HCT116 (cell line): ENCODE results near the gene SRPK2.
"Not testable (repeated sequence)": the region's sequence is repeated elsewhere in the genome, so short reads cannot be mapped to it uniquely, and the experiment has no call there.

Experiments used
- ATF3 ChIP-seq: IDR thresholded peaks from 2 replicates; pipeline ENCODE4 v1.6.1; 2012
- CTCF ChIP-seq, 3 experiments: fragments of 200-600 bp in 1 of 3; sonication (generic) in 1 of 3; IDR thresholded peaks in 2 of 3; conservative IDR thresholded peaks in 1 of 3; 2 replicates each; pipeline ENCODE4 v1.5.1; 2012 to 2017; ENCODE audit warnings: low read depth in 2 of 3, low read length in 2 of 3, antibody characterized with exemption in 1 of 3, borderline replicate concordance in 1 of 3, control low read depth in 1 of 3, mild to moderate bottlenecking in 1 of 3, mixed read lengths in 1 of 3, mixed run types in 1 of 3, moderate library complexity in 1 of 3; ENCODE audit not compliant: insufficient read depth in 1 of 3
- ELF1 ChIP-seq: IDR thresholded peaks from 2 replicates; pipeline ENCODE4 v1.6.1; 2012; ENCODE audit warnings: low read depth, borderline replicate concordance
- EZH2 ChIP-seq: fragments of 200-600 bp; sonication (generic); IDR thresholded peaks from 2 replicates; pipeline ENCODE4 v1.6.1; 2017; ENCODE audit warnings: antibody characterized with exemption, mixed run types
- EZH2phosphoT487 ChIP-seq: fragments of 200-600 bp; IDR thresholded peaks from 2 replicates; pipeline ENCODE4 v1.6.1; 2018; ENCODE audit warnings: antibody characterized with exemption, borderline replicate concordance
- POLR2A ChIP-seq: IDR thresholded peaks from 2 replicates; pipeline ENCODE4 v1.7.0; 2011; ENCODE audit warnings: borderline replicate concordance; ENCODE audit not compliant: insufficient read depth, insufficient read length; ENCODE audit errors: extremely low read depth
- POLR2AphosphoS5 ChIP-seq: IDR thresholded peaks from 2 replicates; pipeline ENCODE4 v1.6.1; 2011; ENCODE audit warnings: mild to moderate bottlenecking, low read depth, low read length, moderate library complexity
- RAD21 ChIP-seq: IDR thresholded peaks from 2 replicates; pipeline ENCODE4 v1.6.1; 2012; ENCODE audit warnings: low read depth, mild to moderate bottlenecking
- REST ChIP-seq: IDR thresholded peaks from 2 replicates; pipeline ENCODE4 v1.6.1; 2012; ENCODE audit warnings: low read depth
- SIN3A ChIP-seq: IDR thresholded peaks from 2 replicates; pipeline ENCODE4 v1.6.1; 2012; ENCODE audit warnings: low read depth
- SP1 ChIP-seq: IDR thresholded peaks from 2 replicates; pipeline ENCODE4 v1.6.1; 2012; ENCODE audit warnings: low read depth
- TCF7L2 ChIP-seq: IDR thresholded peaks from 2 replicates; pipeline ENCODE4 v1.7.0; 2011; ENCODE audit warnings: borderline replicate concordance, inconsistent platforms; ENCODE audit not compliant: insufficient read depth, insufficient read length; ENCODE audit errors: extremely low read depth
- YY1 ChIP-seq: IDR thresholded peaks from 2 replicates; pipeline ENCODE4 v1.6.1; 2011; ENCODE audit warnings: low read length, low read depth, moderate library complexity, mild to moderate bottlenecking; ENCODE audit not compliant: insufficient replicate concordance; ENCODE audit errors: extremely low read depth
- ZNF274 ChIP-seq: fragments of 200-500 bp; sonication (Bioruptor generic); IDR thresholded peaks from 2 replicates; pipeline ENCODE4 v1.6.1; 2014; ENCODE audit warnings: mild to moderate bottlenecking, low read depth, low read length, inconsistent platforms

- not testable (repeated sequence) for TF ChIP-seq RAD21; YY1; CTCF (IDR thresholded peaks at IDR 0.05 in 2 of 3, conservative IDR thresholded peaks at IDR 0.05 in 1 of 3; ENCODE audit: borderline replicate concordance in 1 of 3, insufficient read depth in 1 of 3, low read depth in 2 of 3, low read length in 2 of 3); SP1; POLR2A; ATF3; TCF7L2; POLR2AphosphoS5; EZH2; EZH2phosphoT487; ELF1; SIN3A; REST; ZNF274
Measured at GRCh38 chr7:105260201-105260871, 128.4 kb downstream of the SRPK2 start.
